ENCODE data around the gene PFAS. TPM values are rescaled to one million over a fixed set of nuclear protein-coding genes. Genes with fewer than 3 reads are reported as not detected.
A peak's percentile ranks its signal among the peaks of the same experiment; 100 is the strongest.

Gene PFAS, protein sequence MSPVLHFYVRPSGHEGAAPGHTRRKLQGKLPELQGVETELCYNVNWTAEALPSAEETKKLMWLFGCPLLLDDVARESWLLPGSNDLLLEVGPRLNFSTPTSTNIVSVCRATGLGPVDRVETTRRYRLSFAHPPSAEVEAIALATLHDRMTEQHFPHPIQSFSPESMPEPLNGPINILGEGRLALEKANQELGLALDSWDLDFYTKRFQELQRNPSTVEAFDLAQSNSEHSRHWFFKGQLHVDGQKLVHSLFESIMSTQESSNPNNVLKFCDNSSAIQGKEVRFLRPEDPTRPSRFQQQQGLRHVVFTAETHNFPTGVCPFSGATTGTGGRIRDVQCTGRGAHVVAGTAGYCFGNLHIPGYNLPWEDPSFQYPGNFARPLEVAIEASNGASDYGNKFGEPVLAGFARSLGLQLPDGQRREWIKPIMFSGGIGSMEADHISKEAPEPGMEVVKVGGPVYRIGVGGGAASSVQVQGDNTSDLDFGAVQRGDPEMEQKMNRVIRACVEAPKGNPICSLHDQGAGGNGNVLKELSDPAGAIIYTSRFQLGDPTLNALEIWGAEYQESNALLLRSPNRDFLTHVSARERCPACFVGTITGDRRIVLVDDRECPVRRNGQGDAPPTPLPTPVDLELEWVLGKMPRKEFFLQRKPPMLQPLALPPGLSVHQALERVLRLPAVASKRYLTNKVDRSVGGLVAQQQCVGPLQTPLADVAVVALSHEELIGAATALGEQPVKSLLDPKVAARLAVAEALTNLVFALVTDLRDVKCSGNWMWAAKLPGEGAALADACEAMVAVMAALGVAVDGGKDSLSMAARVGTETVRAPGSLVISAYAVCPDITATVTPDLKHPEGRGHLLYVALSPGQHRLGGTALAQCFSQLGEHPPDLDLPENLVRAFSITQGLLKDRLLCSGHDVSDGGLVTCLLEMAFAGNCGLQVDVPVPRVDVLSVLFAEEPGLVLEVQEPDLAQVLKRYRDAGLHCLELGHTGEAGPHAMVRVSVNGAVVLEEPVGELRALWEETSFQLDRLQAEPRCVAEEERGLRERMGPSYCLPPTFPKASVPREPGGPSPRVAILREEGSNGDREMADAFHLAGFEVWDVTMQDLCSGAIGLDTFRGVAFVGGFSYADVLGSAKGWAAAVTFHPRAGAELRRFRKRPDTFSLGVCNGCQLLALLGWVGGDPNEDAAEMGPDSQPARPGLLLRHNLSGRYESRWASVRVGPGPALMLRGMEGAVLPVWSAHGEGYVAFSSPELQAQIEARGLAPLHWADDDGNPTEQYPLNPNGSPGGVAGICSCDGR (N-terminal part only)
- total RNA-seq (10 to 100 TPM in 7 of 9 donors, 1 to 10 TPM in 2; 7.7 to 23.8 (median 14.1) TPM), polyA plus RNA-seq (10 to 100 TPM in 1 of 2 donors, 1 to 10 TPM in 1; 6.1 to 11.8 TPM)
- long read RNA-seq, donor 1, partial matches to known transcripts: 8 of 8 reads
- long read RNA-seq, donor 1, other reads (novel, unspliced or antisense): 0 of 8 reads
- long read RNA-seq, donor 2, partial matches to known transcripts: 12 of 14 reads
- long read RNA-seq, donor 2, other reads (novel, unspliced or antisense): 2 of 14 reads
- long read RNA-seq, donor 3, partial matches to known transcripts: 10 of 10 reads
- long read RNA-seq, donor 3, other reads (novel, unspliced or antisense): 0 of 10 reads

DNA sequence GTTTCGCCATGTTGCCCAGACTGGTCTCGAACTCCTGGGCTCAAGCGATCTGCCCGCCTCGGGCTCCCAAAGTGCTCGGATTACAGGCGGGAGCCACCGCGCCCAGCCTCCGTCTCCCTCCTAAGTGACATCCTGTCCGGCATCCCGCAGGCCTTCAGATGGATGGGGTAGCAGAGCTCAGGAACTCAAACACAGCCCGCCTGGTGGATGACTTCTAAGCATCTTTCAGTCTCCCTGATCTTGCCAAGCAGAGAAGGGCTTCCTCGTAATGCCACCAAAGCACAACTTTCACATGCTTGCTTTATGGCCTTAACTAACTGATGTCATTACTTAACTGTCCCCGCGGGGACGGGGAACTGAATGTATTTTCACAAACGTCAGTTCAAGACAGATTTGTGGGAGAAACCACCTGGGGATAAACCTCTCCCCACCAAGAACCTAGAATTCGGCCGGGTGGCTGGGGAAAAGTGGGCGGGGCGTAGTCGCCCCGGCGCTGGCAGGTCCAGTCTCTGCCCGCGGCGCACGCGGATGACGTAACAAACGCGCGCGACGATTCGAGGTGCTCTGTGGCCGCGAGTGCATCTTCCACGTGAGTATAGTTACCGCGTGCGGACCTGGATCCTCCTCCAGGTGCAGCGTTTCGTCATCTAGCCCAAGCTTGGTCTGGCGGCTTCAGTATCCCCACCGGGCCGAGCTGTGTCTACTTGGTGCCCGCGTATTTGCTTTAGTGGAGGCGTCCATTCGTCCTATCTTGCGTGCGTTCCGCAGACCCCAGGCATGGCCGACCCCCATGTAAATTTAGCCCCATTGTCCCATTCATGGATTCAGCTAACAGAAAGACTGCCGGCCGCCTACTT, at the start of gene PFAS:
PFAS (plus strand) TSS at position 539 of the 857 bp plus-strand sequence. CDS start 4,649 bp downstream, outside the sequence.
- intact Hi-C loops (cut with DNase I): loop anchor here in 6 of 10 donors (1.0 to 10.0 kb wide), 9 partner anchors 26 to 128 kb away; partner anchors contain the start of genes RANGRF (in 2 of the 6), KRABD2 (in 1 of the 6) and SLC25A35 (in 1 of the 6)
- Histone ChIP-seq H3K36me3 (peaks cover 0 to 17% (median 2%) of the 10 kb centered on the region in 9 donors), H3K4me3 (peak within 1 kb of the TSS; percentile 34 to 96 (median 69)), H3K27me3 (no peaks in the 10 kb centered on the region), H3K27ac (peak within 1 kb of the TSS; percentile 79 to 99 (median 96)), H3K4me1 (peaks cover 0 to 26% (median 12%) of the 10 kb centered on the region in 12 donors), H3K9me3 (no peaks in the 10 kb centered on the region)
- DNase-seq (peak; percentile 96 to 97 (median 96)), ATAC-seq (peak; percentile 70 to 84 (median 80))
- 0 to 1% (median 0%) methylated on average over 31 to 58 of the region's 58 CpGs for WGBS, 4 donors
- TF ChIP-seq, protein P1, sequence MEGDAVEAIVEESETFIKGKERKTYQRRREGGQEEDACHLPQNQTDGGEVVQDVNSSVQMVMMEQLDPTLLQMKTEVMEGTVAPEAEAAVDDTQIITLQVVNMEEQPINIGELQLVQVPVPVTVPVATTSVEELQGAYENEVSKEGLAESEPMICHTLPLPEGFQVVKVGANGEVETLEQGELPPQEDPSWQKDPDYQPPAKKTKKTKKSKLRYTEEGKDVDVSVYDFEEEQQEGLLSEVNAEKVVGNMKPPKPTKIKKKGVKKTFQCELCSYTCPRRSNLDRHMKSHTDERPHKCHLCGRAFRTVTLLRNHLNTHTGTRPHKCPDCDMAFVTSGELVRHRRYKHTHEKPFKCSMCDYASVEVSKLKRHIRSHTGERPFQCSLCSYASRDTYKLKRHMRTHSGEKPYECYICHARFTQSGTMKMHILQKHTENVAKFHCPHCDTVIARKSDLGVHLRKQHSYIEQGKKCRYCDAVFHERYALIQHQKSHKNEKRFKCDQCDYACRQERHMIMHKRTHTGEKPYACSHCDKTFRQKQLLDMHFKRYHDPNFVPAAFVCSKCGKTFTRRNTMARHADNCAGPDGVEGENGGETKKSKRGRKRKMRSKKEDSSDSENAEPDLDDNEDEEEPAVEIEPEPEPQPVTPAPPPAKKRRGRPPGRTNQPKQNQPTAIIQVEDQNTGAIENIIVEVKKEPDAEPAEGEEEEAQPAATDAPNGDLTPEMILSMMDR (IDR thresholded peaks at IDR 0.05): peak in 1 of 12 donors; percentile 6
- peak in 1 of 2 donors; percentile 29 for TF ChIP-seq POLR2A (IDR thresholded peaks at IDR 0.05)

DNA sequence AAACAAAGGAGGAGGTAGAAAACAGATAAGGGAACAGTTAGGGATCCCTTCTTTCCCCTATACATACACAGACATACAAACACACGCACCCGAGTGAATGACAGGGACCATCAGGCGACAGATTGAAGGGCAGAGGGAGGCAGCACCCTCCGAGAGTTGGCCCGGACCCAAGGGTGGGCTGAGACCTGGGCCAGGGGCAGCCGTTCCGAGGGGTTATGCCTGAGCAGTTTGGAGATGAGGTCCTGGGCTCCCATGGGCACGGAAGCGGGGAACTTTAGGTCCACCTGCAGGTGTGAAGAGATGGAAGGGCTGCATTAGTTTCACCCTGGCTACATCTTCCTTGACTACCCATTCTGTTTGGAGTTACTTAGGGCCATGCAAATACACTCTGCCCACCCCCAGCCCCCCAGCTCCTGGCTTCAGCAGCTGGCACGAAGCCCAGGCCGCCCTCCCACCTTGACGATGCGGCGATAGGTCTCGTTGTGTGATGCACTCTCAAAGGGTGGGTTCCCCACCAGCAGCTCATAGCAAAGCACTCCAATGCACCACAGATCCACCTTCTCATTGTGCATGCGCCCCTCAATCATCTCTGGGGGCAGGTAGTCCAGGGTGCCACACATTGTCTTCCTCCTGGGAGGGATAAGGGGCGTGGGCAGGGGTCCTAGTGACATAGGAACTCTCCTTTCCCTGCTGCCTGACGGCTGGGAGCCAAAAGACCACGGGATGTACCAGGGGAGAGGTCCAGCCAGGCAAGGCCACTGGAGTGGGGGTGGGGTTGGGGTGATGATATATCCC, 44.1 kb upstream of the PFAS start:
- Histone ChIP-seq H3K4me3 (no peak overlapping the region), H3K4me1 (peaks cover 0 to 16% (median 2%) of the 10 kb centered on the region in 12 donors), H3K27me3 (no peaks in the 10 kb centered on the region), H3K27ac (no peak overlapping the region), H3K9me3 (no peaks in the 10 kb centered on the region), H3K36me3 (no peaks in the 10 kb centered on the region)
- no peak for DNase-seq
- WGBS, 4 donors: 87 to 95% (median 90%) methylated on average over 19 of the region's 19 CpGs
- intact Hi-C loops (cut with DNase I): no loop called here
- TF ChIP-seq, protein P1 (IDR thresholded peaks at IDR 0.05): no peak
- no peak for TF ChIP-seq POLR2A (IDR thresholded peaks at IDR 0.05)
- no peak for ATAC-seq

All from heart left ventricle (tissue), 16 donors.